GM23338 (cell line): ENCODE results near the gene PRELID3B. TPM values are rescaled to one million over a fixed set of nuclear protein-coding genes. Genes with fewer than 3 reads are reported as not detected.

Experiments
- ATAC-seq: fragments of 200-7000 bp; cut with Tn5 transposase; 3 replicates; pipeline ENCODE4 v1.9.1; 2020
- DNase-seq: peaks from one replicate; pipeline ENCODE4 v3.0.0-alpha.2; 2015; ENCODE audit warnings: low spot score
- H2AFZ ChIP-seq: fragments of 200-600 bp; sonication (generic); 2 replicates; pipeline ENCODE4 v1.8.0; 2016; ENCODE audit warnings: antibody characterized with exemption, mild to moderate bottlenecking, moderate library complexity
- H3F3A ChIP-seq: fragments of 200-600 bp; sonication (generic); replicated peaks from 2 replicates; pipeline ENCODE4 v1.8.0; 2017; ENCODE audit warnings: antibody characterized with exemption, mixed run types, low read depth
- H3K27ac ChIP-seq: fragments of 200-600 bp; sonication (generic); 2 replicates; pipeline ENCODE4 v1.6.1; 2016; ENCODE audit warnings: low read depth
- H3K27me3 ChIP-seq: fragments of 200-600 bp; sonication (generic); 2 replicates; pipeline ENCODE4 v1.8.0; 2016; ENCODE audit warnings: mild to moderate bottlenecking, mixed run types, moderate library complexity; ENCODE audit not compliant: insufficient read depth
- H3K36me3 ChIP-seq: fragments of 200-600 bp; sonication (generic); 2 replicates; pipeline ENCODE4 v1.8.0; 2016; ENCODE audit warnings: mild to moderate bottlenecking; ENCODE audit not compliant: insufficient read depth
- H3K4me1 ChIP-seq: fragments of 200-600 bp; sonication (generic); 2 replicates; pipeline ENCODE4 v1.8.0; 2016; ENCODE audit warnings: mild to moderate bottlenecking, moderate library complexity; ENCODE audit not compliant: insufficient read depth
- H3K4me2 ChIP-seq: fragments of 200-600 bp; sonication (generic); 2 replicates; pipeline ENCODE4 v1.7.1; 2017; ENCODE audit warnings: mixed run types
- H3K4me3 ChIP-seq: fragments of 200-600 bp; sonication (generic); 2 replicates; pipeline ENCODE4 v1.6.1; 2016; ENCODE audit warnings: mixed run types
- H3K79me2 ChIP-seq: fragments of 200-600 bp; sonication (generic); replicated peaks from 2 replicates; pipeline ENCODE4 v1.8.0; 2017; ENCODE audit warnings: mild to moderate bottlenecking; ENCODE audit not compliant: insufficient read depth
- H3K9me2 ChIP-seq: fragments of 200-600 bp; sonication (generic); 2 replicates; pipeline ENCODE4 v1.8.0; 2017; ENCODE audit not compliant: insufficient read depth
- H4K20me1 ChIP-seq: fragments of 200-600 bp; sonication (generic); replicated peaks from 2 replicates; pipeline ENCODE4 v1.8.0; 2017; ENCODE audit warnings: mild to moderate bottlenecking; ENCODE audit not compliant: insufficient read depth
- H3K27ac Mint-ChIP-seq: 2 replicates; pipeline ENCODE4 v1.8.0; 2020; ENCODE audit warnings: inconsistent platforms, mild to moderate bottlenecking, moderate library complexity, mixed read lengths
- H3K27me3 Mint-ChIP-seq: 3 replicates; pipeline ENCODE4 v1.8.0; 2022; ENCODE audit warnings: low read depth, mild to moderate bottlenecking, moderate library complexity, mixed read lengths, inconsistent platforms; ENCODE audit not compliant: insufficient read depth, poor library complexity
- H3K36me3 Mint-ChIP-seq: 3 replicates; pipeline ENCODE4 v1.8.0; 2021; ENCODE audit warnings: low read depth, mild to moderate bottlenecking, inconsistent platforms, moderate library complexity, mixed read lengths
- H3K4me1 Mint-ChIP-seq: 3 replicates; pipeline ENCODE4 v1.8.0; 2020; ENCODE audit warnings: mild to moderate bottlenecking, inconsistent platforms, mixed read lengths
- H3K4me3 Mint-ChIP-seq: 3 replicates; pipeline ENCODE4 v1.8.0; 2021; ENCODE audit warnings: moderate library complexity, mild to moderate bottlenecking, inconsistent platforms, mixed read lengths
- H3K9me3 Mint-ChIP-seq: 3 replicates; pipeline ENCODE4 v1.8.0; 2020; ENCODE audit warnings: moderate library complexity, mild to moderate bottlenecking, inconsistent platforms, mixed read lengths
- CREB1 ChIP-seq: fragments of 250-450 bp; sonication (Bioruptor Pico); IDR thresholded peaks from 2 replicates; pipeline ENCODE4 v1.5.0; 2020; ENCODE audit warnings: low read depth, mild to moderate bottlenecking, moderate library complexity
- ETS1 ChIP-seq: IDR thresholded peaks from 2 replicates; pipeline ENCODE4 v1.6.1; 2016; ENCODE audit warnings: antibody characterized with exemption
- EZH2 ChIP-seq: fragments of 200-600 bp; sonication (generic); IDR thresholded peaks from one replicate; pipeline ENCODE4 v1.8.0; 2017; ENCODE audit warnings: antibody characterized with exemption, mild to moderate bottlenecking, low read depth; ENCODE audit not compliant: unreplicated experiment
- EZH2phosphoT487 ChIP-seq: fragments of 200-600 bp; sonication (generic); IDR thresholded peaks from one replicate; pipeline ENCODE4 v1.8.1; 2018; ENCODE audit warnings: antibody characterized with exemption; ENCODE audit not compliant: unreplicated experiment
- JUNB ChIP-seq: IDR thresholded peaks from one replicate; pipeline ENCODE4 v1.6.1; 2016; ENCODE audit warnings: antibody characterized with exemption; ENCODE audit not compliant: unreplicated experiment
- REST ChIP-seq: IDR thresholded peaks from one replicate; pipeline ENCODE4 v1.6.1; 2018; ENCODE audit warnings: antibody characterized with exemption; ENCODE audit not compliant: unreplicated experiment
- ZNF114 ChIP-seq: fragments of 250-450 bp; sonication (Bioruptor Pico); IDR thresholded peaks from 2 replicates; pipeline ENCODE4 v1.5.0; 2020; ENCODE audit warnings: mild to moderate bottlenecking, moderate library complexity
- ZNF331 ChIP-seq: fragments of 250-450 bp; sonication (Bioruptor Pico); IDR thresholded peaks from 2 replicates; pipeline ENCODE4 v1.5.0; 2020; ENCODE audit warnings: low read depth, mild to moderate bottlenecking, moderate library complexity
- polyA plus RNA-seq: library from polyadenylated mRNA; unstranded; fragments of >200 nt; fragmentation: Nextera tagmentation; extraction: Ambion mirVana; gene quantifications from 2 replicates; pipeline ENCODE4 v1.2.1, GENCODE V29; 2016
- total RNA-seq: library from RNA; depleted of rRNA; stranded (reverse); fragments of >200 nt; shearing (Covaris generic); gene quantifications from 2 replicates; pipeline ENCODE4 v1.2.3, GENCODE V29; 2014
- TF ChIP-seq, protein P1 (sequence below): fragments of 250-450 bp; sonication (Bioruptor Pico); IDR thresholded peaks from 2 replicates; pipeline ENCODE4 v1.5.0; 2020; ENCODE audit warnings: mild to moderate bottlenecking, moderate library complexity
- TF ChIP-seq, protein P2 (sequence below), 2 experiments: fragments of 200-600 bp in 1 of 2; sonication (generic) in 1 of 2; conservative IDR thresholded peaks; 2 replicates each; pipeline versions ENCODE4 v1.5.1 to v1.6.1; 2016 to 2017; ENCODE audit warnings: antibody characterized with exemption in 2 of 2, low read depth in 2 of 2, mild to moderate bottlenecking in 2 of 2, moderate library complexity in 1 of 2

The PRELID3B gene
- total and polyA plus RNA-seq, 2 experiments from 2014 or later = 42.7 to 43.6 TPM

DNA sequence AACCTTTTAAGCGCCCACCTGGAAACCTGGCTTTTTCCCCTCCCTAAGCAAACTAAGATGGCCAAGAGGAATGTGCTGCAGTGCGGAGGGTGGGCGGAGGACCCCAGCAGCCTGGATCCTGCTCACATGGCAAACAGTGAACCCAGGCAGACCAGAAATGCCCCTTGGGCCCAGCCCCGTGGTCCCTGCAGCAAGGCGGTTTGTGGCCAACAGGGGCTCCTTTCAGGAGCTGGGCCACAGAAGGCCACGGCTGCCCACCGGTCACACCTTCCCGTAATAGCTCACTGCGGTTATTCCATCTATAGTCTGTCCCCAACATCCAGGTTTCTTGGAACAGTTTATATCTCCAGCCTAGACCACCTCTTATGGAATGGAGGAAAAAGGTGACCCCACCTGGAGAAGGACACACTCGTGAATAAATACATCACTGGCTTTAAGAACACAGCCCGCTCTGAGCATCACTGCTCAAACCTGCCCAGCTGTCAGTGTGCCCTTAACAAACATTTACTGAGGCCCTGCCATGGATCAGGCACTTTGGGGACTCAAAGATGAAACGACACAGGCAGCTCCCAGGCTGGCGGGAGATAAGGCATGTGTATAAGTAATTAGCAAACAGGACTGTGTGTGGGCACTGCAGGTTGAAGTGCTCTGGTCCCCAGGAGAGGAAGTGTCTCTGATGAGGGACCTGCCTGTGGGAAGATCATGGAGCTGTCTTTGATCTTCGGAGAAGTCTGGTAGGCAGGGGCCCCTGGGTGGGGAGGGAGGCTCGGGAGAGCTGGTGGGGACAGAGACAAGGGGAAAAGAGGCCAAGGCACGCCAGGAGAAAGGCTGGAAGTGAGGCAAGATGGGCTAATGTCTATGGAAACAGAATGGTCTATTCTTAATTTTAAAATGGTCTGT is 26.5 kb downstream of the PRELID3B start:
- Histone ChIP-seq H4K20me1 (no peaks in the 10 kb centered on the region), H3K27me3 (no peaks in the 10 kb centered on the region), H3K9me2 (no peaks in the 10 kb centered on the region), H3K27ac (no peak overlapping the region), H3K36me3 (no peaks in the 10 kb centered on the region), H3K4me3 (no peak overlapping the region), H2AFZ (no peak overlapping the region), H3K4me1 (peaks cover 5% of the 10 kb centered on the region; the same call in 1 of the 2 replicates), H3K79me2 (no peaks in the 10 kb centered on the region), H3F3A (no peaks in the 10 kb centered on the region), H3K4me2 (no peak overlapping the region)
- peaks cover 15% of the 10 kb centered on the region; the same call in 2 of the 3 replicates for H3K4me1 Mint-ChIP-seq
- peaks cover 15% of the 10 kb centered on the region for H3K27me3 Mint-ChIP-seq
- no peaks in the 10 kb centered on the region for H3K36me3 Mint-ChIP-seq
- no peaks in the 10 kb centered on the region for H3K9me3 Mint-ChIP-seq
- no peak for TF ChIP-seq CREB1
- TF ChIP-seq ETS1 = no peak
- TF ChIP-seq, protein P1, sequence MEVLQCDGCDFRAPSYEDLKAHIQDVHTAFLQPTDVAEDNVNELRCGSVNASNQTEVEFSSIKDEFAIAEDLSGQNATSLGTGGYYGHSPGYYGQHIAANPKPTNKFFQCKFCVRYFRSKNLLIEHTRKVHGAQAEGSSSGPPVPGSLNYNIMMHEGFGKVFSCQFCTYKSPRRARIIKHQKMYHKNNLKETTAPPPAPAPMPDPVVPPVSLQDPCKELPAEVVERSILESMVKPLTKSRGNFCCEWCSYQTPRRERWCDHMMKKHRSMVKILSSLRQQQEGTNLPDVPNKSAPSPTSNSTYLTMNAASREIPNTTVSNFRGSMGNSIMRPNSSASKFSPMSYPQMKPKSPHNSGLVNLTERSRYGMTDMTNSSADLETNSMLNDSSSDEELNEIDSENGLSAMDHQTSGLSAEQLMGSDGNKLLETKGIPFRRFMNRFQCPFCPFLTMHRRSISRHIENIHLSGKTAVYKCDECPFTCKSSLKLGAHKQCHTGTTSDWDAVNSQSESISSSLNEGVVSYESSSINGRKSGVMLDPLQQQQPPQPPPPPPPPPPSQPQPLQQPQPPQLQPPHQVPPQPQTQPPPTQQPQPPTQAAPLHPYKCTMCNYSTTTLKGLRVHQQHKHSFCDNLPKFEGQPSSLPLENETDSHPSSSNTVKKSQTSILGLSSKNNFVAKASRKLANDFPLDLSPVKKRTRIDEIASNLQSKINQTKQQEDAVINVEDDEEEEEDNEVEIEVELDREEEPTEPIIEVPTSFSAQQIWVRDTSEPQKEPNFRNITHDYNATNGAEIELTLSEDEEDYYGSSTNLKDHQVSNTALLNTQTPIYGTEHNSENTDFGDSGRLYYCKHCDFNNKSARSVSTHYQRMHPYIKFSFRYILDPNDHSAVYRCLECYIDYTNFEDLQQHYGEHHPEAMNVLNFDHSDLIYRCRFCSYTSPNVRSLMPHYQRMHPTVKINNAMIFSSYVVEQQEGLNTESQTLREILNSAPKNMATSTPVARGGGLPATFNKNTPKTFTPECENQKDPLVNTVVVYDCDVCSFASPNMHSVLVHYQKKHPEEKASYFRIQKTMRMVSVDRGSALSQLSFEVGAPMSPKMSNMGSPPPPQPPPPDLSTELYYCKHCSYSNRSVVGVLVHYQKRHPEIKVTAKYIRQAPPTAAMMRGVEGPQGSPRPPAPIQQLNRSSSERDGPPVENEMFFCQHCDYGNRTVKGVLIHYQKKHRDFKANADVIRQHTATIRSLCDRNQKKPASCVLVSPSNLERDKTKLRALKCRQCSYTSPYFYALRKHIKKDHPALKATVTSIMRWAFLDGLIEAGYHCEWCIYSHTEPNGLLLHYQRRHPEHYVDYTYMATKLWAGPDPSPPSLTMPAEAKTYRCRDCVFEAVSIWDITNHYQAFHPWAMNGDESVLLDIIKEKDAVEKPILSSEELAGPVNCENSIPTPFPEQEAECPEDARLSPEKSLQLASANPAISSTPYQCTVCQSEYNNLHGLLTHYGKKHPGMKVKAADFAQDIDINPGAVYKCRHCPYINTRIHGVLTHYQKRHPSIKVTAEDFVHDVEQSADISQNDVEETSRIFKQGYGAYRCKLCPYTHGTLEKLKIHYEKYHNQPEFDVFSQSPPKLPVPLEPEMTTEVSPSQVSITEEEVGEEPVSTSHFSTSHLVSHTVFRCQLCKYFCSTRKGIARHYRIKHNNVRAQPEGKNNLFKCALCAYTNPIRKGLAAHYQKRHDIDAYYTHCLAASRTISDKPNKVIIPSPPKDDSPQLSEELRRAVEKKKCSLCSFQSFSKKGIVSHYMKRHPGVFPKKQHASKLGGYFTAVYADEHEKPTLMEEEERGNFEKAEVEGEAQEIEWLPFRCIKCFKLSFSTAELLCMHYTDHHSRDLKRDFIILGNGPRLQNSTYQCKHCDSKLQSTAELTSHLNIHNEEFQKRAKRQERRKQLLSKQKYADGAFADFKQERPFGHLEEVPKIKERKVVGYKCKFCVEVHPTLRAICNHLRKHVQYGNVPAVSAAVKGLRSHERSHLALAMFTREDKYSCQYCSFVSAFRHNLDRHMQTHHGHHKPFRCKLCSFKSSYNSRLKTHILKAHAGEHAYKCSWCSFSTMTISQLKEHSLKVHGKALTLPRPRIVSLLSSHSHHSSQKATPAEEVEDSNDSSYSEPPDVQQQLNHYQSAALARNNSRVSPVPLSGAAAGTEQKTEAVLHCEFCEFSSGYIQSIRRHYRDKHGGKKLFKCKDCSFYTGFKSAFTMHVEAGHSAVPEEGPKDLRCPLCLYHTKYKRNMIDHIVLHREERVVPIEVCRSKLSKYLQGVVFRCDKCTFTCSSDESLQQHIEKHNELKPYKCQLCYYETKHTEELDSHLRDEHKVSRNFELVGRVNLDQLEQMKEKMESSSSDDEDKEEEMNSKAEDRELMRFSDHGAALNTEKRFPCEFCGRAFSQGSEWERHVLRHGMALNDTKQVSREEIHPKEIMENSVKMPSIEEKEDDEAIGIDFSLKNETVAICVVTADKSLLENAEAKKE (CRISPR knock-in tag) = no peak
- no peak for TF ChIP-seq EZH2
- no peak for TF ChIP-seq EZH2phosphoT487
- no peak for TF ChIP-seq REST
- no peak for TF ChIP-seq ZNF331
- no peak for TF ChIP-seq ZNF114 (CRISPR knock-in tag)
- TF ChIP-seq, protein P2, sequence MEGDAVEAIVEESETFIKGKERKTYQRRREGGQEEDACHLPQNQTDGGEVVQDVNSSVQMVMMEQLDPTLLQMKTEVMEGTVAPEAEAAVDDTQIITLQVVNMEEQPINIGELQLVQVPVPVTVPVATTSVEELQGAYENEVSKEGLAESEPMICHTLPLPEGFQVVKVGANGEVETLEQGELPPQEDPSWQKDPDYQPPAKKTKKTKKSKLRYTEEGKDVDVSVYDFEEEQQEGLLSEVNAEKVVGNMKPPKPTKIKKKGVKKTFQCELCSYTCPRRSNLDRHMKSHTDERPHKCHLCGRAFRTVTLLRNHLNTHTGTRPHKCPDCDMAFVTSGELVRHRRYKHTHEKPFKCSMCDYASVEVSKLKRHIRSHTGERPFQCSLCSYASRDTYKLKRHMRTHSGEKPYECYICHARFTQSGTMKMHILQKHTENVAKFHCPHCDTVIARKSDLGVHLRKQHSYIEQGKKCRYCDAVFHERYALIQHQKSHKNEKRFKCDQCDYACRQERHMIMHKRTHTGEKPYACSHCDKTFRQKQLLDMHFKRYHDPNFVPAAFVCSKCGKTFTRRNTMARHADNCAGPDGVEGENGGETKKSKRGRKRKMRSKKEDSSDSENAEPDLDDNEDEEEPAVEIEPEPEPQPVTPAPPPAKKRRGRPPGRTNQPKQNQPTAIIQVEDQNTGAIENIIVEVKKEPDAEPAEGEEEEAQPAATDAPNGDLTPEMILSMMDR (conservative IDR thresholded peaks at IDR 0.05; ENCODE audit: low read depth in 2 of 2) = no peak
- no peak for TF ChIP-seq JUNB
- no peak overlapping the region for H3K27ac Mint-ChIP-seq
- DNase-seq = no peak
- no peak overlapping the region for H3K4me3 Mint-ChIP-seq
- no peak for ATAC-seq
